HG03460 (cell line): ENCODE measurements around the gene KIF16B.
"Not testable (repeated sequence)": the region's sequence is repeated elsewhere in the genome, so short reads cannot be mapped to it uniquely, and the experiment has no call there.

Source experiments
- ATAC-seq: cut with Tn5 transposase; IDR thresholded peaks from one replicate; pipeline ENCODE4 v1.9.1; 2021; ENCODE audit not compliant: unreplicated experiment

The KIF16B gene

GRCh38 chr20:16526433-16527380 is 46.5 kb downstream of the KIF16B start:
- ATAC-seq = no peak

GRCh38 chr20:16522651-16523050 is 50.6 kb downstream of the KIF16B start:
- not testable (repeated sequence) for ATAC-seq

GRCh38 chr20:16520154-16520553 is 53.1 kb downstream of the KIF16B start:
- ATAC-seq = no peak

GRCh38 chr20:16519673-16520072 is 53.6 kb downstream of the KIF16B start:
- not testable (repeated sequence) for ATAC-seq

- no peak for ATAC-seq
These were observed 54.5 kb downstream of the KIF16B start for GRCh38 chr20:16518784-16519084.

- ATAC-seq = no peak
These were observed 55.1 kb downstream of the KIF16B start for GRCh38 chr20:16517946-16518783.

GRCh38 chr20:16516794-16517193 is 56.5 kb downstream of the KIF16B start:
- ATAC-seq = no peak

- no peak for ATAC-seq
These were observed 58.2 kb downstream of the KIF16B start for GRCh38 chr20:16515046-16515445.

- ATAC-seq = no peak
These were observed 59.1 kb downstream of the KIF16B start for GRCh38 chr20:16514140-16514539.

GRCh38 chr20:16505894-16506293 is 67.4 kb downstream of the KIF16B start:
- ATAC-seq = no peak

GRCh38 chr20:16501301-16501700 is 71.9 kb downstream of the KIF16B start:
- ATAC-seq = no peak

GRCh38 chr20:16500197-16500596 is 73.1 kb downstream of the KIF16B start:
- no peak for ATAC-seq

- ATAC-seq = no peak
These were observed 74.6 kb downstream of the KIF16B start for GRCh38 chr20:16498526-16499253.

- ATAC-seq = no peak
These were observed 75.4 kb downstream of the KIF16B start for GRCh38 chr20:16497896-16498295.

- no peak for ATAC-seq
These were observed 79.8 kb downstream of the KIF16B start for GRCh38 chr20:16493486-16493885.

- peak; percentile 75 for ATAC-seq
These were observed 81.8 kb downstream of the KIF16B start for GRCh38 chr20:16491294-16491905.

- no peak for ATAC-seq
These were observed 82.6 kb downstream of the KIF16B start for GRCh38 chr20:16490696-16491095.

GRCh38 chr20:16488616-16489015 is 84.6 kb downstream of the KIF16B start:
- ATAC-seq = no peak

- no peak for ATAC-seq
These were observed 85.2 kb downstream of the KIF16B start for GRCh38 chr20:16488086-16488485.

- ATAC-seq = no peak
These were observed 86.7 kb downstream of the KIF16B start for GRCh38 chr20:16486532-16486931.

- no peak for ATAC-seq
These were observed 87.8 kb downstream of the KIF16B start for GRCh38 chr20:16485401-16485800.
